CD4-positive, alpha-beta T cell treated with Interleukin-21 for 1 hour (primary cell): ENCODE results near the gene TNN.

ENCODE experiments used
- DNase-seq: peaks from one replicate; pipeline ENCODE4 v3.0.0-alpha.2; 2020

Gene TNN

DNA sequence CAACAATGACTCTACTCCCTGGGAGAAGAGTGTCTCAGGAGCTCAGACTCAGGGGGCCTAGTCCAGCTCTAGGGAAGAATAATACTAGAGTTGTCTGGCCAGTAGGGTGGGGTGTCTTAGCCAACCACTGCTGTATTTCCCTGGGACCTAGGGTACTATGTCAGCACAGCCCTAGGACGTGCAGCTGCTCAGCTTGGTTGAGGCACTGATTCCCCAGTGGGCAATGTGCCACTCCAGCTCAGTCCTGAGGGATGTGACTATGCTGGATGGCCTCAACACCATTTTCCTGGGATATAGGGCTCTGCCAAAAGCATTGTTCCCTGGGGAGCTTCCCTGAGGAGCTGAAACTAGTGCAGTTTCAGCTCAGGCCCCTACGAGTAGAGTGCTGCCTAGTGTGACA is 47.4 kb downstream of the TNN start:
- DNase-seq = no peak

DNA sequence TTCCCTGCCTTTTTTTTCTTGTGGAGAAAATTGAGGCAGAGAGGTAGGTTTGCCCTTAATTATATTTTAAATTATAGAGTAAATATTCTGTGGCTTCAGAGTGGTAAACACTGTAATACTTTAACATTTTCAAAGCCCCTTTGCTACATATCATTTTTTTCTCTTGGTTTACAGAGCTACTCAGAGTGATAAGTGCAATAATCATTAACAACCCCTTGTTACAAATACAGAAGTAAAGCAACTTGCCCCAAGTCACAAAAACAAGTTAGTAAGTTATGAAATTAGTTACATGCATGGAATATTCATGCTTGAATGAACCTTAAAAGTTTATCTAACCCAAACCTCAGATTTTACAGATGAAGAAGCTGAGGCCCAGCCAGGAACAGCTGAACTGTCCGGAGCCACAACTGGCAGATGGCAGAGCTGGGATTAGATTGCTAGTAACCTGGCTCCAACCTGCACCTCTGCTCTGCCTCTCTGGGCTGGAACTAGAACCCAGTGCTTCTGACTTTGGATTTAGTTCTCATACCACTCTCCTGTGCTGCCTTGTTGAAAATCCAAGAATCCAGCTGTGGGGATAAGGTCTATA is 48.7 kb downstream of the TNN start:
- DNase-seq = no peak

GRCh38 chr1:175116903-175117302 is 49.3 kb downstream of the TNN start:
- no peak for DNase-seq

DNA sequence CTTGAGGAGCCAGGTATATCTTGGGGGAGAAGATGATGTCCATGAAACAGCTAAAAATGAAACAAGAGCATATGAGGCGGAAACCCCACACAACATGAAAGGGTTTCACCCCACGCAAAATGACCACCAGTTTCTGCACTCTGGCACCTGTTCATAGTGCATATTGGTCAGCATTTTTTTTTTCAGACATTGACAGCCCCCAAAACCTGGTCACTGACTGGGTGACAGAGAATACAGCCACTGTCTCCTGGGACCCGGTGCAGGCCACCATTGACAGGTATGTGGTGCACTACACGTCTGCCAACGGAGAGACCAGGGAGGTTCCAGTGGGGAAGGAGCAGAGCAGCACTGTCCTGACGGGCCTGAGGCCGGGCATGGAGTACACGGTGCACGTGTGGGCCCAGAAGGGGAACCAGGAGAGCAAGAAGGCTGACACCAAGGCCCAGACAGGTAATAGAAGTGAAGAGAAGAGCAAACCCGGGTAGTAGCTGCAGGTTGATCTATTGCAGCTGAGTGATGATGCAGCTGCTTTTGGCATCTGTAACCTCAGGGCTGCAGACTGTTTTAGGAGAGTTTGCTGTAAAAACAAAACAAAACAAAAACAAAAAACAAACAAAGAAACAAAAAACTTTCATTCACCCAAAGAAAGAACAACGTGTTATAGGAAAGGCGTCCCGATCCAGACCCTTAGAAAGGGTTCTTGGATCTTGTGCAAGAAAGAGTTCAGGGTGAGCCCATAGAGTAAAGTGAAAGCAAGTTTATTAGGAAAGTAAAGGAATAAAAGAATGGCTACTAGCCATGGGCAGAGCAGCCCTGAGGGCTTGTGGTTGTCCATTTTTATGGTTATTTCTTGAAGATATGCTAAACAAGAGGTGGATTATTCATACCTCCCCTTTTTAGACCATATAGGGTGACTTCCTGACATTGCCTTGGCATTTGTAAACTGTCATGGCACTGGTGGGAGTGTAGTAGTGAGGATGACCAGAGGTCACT is 51.0 kb downstream of the TNN start:
- DNase-seq = no peak

- DNase-seq = no peak
These were observed 52.9 kb downstream of the TNN start for GRCh38 chr1:175120511-175120910.

GRCh38 chr1:175124861-175125260 is 57.2 kb downstream of the TNN start:
- DNase-seq = no peak

GRCh38 chr1:175126347-175126746 is 58.7 kb downstream of the TNN start:
- no peak for DNase-seq

GRCh38 chr1:175127565-175127964 is 59.9 kb downstream of the TNN start:
- DNase-seq = no peak

- DNase-seq = no peak
These were observed 60.9 kb downstream of the TNN start for GRCh38 chr1:175128523-175128922.

- no peak for DNase-seq
These were observed 61.5 kb downstream of the TNN start for GRCh38 chr1:175129182-175129581.

DNA sequence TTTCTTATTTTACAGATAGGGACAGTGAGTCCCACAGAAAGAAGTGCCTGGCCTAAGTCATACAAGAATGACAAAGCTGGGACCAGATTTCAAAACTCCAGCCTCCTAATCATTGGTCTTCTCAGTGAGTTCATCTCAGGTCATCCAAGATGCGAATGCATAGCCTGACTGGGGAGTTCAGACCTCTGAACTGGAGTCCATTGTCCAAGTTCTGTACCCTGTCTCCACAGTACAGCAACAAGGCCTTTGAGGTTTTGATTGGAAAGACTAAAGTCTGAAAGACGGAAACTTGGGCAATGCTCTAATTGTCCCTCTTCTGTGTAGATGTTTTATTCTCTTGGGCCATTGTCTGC is 62.0 kb downstream of the TNN start:
- no peak for DNase-seq

DNA sequence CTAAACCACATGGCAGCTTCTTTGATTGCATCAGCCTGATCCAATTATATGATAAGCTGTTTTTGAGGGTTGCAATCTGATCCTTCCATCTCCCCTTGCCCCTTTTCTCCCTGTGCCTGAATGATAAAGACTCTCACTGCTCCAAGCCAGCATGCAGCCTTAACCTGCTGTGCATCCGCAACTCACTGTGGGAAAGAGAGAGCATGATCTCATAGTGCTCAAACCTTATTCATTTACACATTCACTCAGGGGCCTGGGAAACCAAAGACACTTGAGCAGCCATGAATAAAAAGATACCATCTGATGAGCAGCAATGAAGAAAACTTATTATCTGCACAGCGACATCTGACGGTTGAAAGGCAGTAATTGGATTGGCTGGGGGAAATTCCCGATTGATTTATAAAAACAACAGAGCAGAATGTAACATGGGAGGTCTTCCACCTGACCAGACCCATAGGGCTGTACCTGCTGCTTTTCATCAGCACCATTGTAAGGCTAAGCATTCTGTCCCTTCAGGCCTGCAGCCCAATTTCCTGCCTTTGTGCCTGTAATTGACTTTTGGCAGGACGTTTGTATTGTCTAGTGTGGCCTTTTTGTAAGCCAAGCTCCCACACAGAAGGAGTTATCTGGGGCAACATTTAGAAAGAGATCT is 62.5 kb downstream of the TNN start:
- no peak for DNase-seq

DNA sequence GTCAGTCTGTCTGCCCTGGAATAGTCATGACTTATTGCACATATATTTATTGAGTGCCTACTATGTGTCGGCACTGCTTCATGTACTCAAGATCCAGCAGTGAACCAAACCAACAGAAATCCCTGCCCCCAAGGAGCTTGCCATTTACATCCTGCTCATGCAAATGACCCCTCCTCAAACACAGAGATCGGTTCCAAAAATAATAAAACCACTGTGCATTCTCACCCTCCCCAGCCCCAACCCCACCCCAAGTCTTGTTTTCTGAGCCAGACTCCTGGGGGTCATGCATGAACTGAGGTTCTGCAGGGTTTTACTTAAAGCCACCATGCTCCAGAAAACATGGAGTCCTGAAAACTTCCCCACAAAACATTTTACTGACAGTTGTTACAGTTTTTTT is 63.0 kb downstream of the TNN start:
- DNase-seq = no peak

DNA sequence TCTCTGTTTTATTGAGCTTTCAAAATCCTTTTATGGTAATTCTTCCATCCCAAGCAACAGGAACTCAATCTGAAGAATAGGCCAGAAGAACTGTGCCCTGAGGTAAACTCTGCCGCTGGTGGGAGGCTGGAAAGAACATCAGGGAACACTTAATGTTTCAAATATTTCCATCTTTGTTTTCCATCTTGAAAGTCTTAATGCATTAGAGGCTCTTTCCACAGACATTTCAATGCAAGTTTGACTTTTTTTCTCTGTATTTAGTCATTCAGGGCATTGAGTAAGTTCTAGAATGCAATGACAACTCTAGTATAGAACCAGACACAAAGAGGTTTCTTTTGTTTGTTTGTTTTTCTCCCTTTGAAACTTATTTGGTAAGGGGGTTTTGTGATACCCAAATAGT is 63.5 kb downstream of the TNN start:
- DNase-seq = no peak

DNA sequence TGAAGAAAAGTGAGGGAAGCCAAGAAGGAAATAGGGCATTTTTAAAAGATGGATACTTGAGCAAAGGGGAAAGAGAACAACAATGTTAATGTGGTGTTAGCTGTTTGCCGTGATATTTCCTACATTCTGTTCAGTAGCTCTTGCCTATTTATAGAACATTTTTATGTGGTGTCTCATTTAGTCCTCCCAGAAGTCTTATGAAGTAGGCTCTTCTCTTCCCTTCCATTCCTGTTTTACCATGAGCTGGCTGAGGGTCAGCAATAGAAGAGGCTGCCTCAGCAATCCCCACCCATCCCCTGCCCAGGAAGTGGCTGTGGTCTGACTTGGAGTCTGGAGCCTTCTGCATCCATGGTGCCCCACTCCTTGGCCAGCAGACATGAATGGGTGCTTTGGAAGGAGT is 64.8 kb downstream of the TNN start:
- DNase-seq = no peak

DNA sequence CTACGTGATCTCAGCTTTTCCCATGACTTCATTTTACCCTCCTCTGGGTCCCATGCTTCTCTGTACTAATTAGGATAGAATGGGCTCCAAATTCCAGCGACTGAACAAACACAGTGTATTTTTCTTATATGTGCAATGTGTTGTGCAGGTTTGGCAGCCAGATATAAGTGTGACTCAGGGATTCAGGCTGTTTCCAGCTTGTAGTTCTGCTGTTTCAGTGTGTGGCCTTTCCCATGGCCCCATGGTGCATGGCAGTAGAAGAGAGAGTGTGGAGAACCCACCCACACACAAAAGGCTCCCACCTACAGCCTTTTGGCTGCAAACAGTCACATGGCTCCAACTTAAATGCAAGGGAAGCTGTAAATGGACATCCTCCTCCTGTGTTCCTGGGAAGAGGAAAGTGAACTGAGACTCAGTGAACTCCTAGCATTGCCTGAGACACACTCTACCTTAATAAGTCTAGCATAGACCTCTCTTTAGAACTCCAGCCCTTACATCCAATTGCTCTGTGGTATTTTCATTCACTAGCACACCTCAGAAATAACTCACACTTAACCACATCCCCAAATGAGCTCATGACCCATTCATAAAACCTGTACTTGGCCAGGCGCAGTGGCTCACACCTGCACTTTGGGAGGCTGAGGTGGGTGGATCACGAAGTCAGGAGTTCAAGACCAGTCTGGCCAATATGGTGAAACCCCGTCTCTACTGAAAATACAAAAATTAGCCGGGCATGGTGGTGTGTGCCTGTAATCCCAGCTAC is 66.2 kb downstream of the TNN start:
- no peak for DNase-seq

DNA sequence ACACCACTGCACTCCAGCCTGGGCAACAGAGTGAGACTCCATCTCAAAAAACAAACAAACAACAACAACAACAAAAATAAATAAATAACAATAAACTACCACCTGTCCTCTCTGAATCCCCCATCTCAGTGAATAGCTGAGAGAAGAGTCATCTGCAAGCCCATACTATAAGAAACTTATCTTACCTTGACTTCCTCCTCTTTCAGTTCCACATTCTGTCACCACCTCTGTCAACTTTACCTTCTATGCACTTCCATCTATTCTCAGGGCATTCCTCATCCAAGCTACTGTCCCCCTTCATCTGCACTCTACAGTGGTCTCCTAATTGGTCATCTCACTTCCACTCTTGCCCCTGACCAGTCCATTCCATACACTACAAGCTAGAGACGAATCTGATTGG is 66.9 kb downstream of the TNN start:
- no peak for DNase-seq

- no peak for DNase-seq
These were observed 68.6 kb downstream of the TNN start for GRCh38 chr1:175136246-175136645.

DNA sequence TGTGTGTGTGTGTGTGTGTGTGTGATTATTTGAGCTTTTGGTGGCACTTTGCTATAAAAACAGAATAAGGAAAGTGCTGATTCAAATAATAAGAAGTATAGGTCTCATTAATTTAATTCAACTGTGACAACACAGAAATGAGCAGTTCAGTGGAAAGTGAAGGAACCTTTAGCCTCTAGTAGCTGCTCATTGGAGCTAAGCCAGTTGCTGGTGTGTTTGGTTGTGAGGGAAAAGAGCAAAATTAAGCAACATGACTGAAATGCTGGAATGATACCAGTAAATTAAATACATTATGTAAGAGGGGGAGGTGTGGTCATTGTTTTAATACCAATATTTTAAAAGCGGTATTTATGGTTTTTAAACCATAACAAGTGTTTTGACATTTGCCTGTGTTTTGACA is 69.7 kb downstream of the TNN start:
- no peak for DNase-seq

GRCh38 chr1:175138579-175138978 is 70.9 kb downstream of the TNN start:
- DNase-seq = no peak

DNA sequence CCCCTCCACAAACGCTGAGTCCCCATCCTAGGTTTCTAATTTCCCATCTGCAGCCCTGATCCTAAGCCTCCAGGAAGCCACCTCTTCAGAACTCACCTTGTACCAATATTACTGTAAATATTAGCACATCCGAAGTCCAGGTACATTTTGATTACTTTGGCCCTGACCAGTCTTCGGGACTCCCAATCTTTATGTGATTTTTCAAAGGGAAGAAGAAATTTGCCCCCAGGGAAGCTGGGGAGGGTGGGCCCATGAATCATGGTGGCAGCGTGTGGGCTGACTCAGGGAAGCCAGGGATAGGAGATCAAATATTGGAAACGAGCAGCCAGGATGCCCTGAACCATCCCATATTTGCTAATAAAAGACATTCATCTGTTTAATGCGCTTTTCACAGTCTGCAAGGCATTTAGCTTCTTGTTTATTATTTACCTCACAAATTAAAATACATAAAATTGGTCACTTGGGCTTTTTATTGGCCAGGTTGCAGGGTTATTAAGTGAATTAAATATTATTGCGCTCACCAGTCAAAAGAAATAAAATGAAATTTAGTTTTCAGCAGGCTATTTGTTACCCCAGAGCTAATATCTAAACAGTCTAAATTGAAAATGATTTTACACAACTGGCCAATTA is 78.4 kb downstream of the TNN start:
- DNase-seq = no peak

DNA sequence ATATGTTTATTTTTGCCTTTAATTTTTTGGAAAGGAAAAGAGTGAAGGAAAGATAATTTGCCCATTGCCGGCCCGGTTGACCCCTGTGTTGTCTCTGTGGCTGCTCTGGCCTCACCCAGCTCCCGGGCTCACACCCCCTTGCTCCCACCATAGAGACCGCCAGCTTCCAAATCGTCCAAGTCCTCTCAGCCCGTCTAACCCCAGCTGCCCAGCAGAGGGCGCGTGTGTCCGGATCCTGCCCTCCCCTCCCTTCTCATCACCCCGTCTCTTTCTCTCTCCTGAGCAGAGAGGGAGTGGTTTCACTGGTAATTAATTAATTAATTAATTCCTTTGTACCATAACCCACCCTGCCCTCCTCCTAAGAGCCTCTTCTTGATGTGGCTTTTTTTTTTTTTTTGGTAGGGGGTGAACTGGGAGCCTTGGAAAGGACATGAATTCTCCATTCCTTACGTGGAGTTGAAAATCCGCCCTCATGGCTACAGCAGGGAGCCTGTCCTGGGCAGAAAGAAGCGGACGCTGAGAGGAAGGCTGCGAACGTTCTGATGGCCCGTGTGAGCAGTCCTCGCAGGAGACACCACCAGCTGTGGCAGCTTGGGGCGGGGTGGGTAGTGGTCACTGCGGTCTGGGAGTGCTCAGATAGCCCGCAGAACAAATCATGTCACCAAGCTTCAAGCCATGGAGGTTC is 79.0 kb downstream of the TNN start:
- peak; percentile 62 for DNase-seq
